ENCODE results near the gene MBIP. TPM values are rescaled to one million over a fixed set of nuclear protein-coding genes. Genes with fewer than 3 reads are reported as not detected.

MBIP gene
- total RNA-seq, 6 experiments from 2014 or later: 18.5 to 24.5 (median 21.8) TPM

- H3K36me3 Mint-ChIP-seq (ENCODE audit: low read depth): peaks cover 23% of the 10 kb centered on the region
- TF ChIP-seq CTCF (IDR thresholded peaks at IDR 0.05): no peak
- no peak for DNase-seq
Observed at GRCh38 chr14:36313206-36313605, 7.2 kb downstream of the MBIP start.

GRCh38 chr14:36306836-36307235, 13.6 kb downstream of the MBIP start:
- TF ChIP-seq CTCF (IDR thresholded peaks at IDR 0.05): no peak
- H3K9me3 Mint-ChIP-seq: no peaks in the 10 kb centered on the region
- no peak for DNase-seq
- no peaks in the 10 kb centered on the region; the same call in 1 of the 2 replicates for H3K27me3 Mint-ChIP-seq (ENCODE audit: insufficient read depth)
- no peaks in the 10 kb centered on the region for H3K4me1 Mint-ChIP-seq (ENCODE audit: low read depth)
- no peak overlapping the region for H3K4me3 Mint-ChIP-seq
- peaks cover 46% of the 10 kb centered on the region for H3K36me3 Mint-ChIP-seq (ENCODE audit: low read depth)
- H3K27ac Mint-ChIP-seq: no peak overlapping the region

More at GRCh38 chr14:36313206-36313605, 7.2 kb downstream of the MBIP start:
- H3K4me3 Mint-ChIP-seq: no peak overlapping the region
- H3K27ac Mint-ChIP-seq: no peak overlapping the region
- peaks cover 30% of the 10 kb centered on the region for H3K4me1 Mint-ChIP-seq (ENCODE audit: low read depth)
- H3K27me3 Mint-ChIP-seq (ENCODE audit: insufficient read depth): no peaks in the 10 kb centered on the region; the same call in 1 of the 2 replicates
- no peaks in the 10 kb centered on the region for H3K9me3 Mint-ChIP-seq

GRCh38 chr14:36304895-36305294, 15.5 kb downstream of the MBIP start:
- peaks cover 33% of the 10 kb centered on the region for H3K36me3 Mint-ChIP-seq (ENCODE audit: low read depth)
- no peak overlapping the region for H3K4me3 Mint-ChIP-seq
- no peak for TF ChIP-seq CTCF (IDR thresholded peaks at IDR 0.05)
- no peaks in the 10 kb centered on the region; the same call in 1 of the 2 replicates for H3K27me3 Mint-ChIP-seq (ENCODE audit: insufficient read depth)
- peaks cover 17% of the 10 kb centered on the region for H3K4me1 Mint-ChIP-seq (ENCODE audit: low read depth)
- DNase-seq: no peak
- H3K9me3 Mint-ChIP-seq: no peaks in the 10 kb centered on the region
- no peak overlapping the region for H3K27ac Mint-ChIP-seq

- Mint-ChIP-seq H3K4me3 (no peak overlapping the region), H3K9me3 (no peaks in the 10 kb centered on the region), H3K36me3 (ENCODE audit: low read depth) (peaks cover 33% of the 10 kb centered on the region), H3K27ac (no peak overlapping the region), H3K27me3 (ENCODE audit: insufficient read depth) (no peaks in the 10 kb centered on the region; the same call in 1 of the 2 replicates), H3K4me1 (ENCODE audit: low read depth) (peaks cover 17% of the 10 kb centered on the region)
- no peak for TF ChIP-seq CTCF (IDR thresholded peaks at IDR 0.05)
- no peak for DNase-seq
Observed at GRCh38 chr14:36303960-36304359, 16.5 kb downstream of the MBIP start.

- H3K27ac Mint-ChIP-seq: no peak overlapping the region
- no peak for TF ChIP-seq CTCF (IDR thresholded peaks at IDR 0.05)
- no peak for DNase-seq
- peaks cover 17% of the 10 kb centered on the region for H3K4me1 Mint-ChIP-seq (ENCODE audit: low read depth)
- H3K36me3 Mint-ChIP-seq (ENCODE audit: low read depth): peaks cover 37% of the 10 kb centered on the region
- no peak overlapping the region for H3K4me3 Mint-ChIP-seq
- H3K27me3 Mint-ChIP-seq (ENCODE audit: insufficient read depth): no peaks in the 10 kb centered on the region
- H3K9me3 Mint-ChIP-seq: no peaks in the 10 kb centered on the region
Observed at GRCh38 chr14:36302823-36303222, 17.6 kb downstream of the MBIP start.

- Mint-ChIP-seq H3K4me3 (no peak overlapping the region), H3K9me3 (no peaks in the 10 kb centered on the region), H3K27me3 (ENCODE audit: insufficient read depth) (no peaks in the 10 kb centered on the region; the same call in 1 of the 2 replicates), H3K4me1 (ENCODE audit: low read depth) (peaks cover 17% of the 10 kb centered on the region), H3K36me3 (ENCODE audit: low read depth) (peaks cover 48% of the 10 kb centered on the region), H3K27ac (no peak overlapping the region)
- DNase-seq: no peak
- no peak for TF ChIP-seq CTCF (IDR thresholded peaks at IDR 0.05)
Observed at GRCh38 chr14:36301159-36301558, 19.3 kb downstream of the MBIP start.
